ENCODE results near the gene PLEKHM3.
"Not testable (repeated sequence)": the region's sequence is repeated elsewhere in the genome, so short reads cannot be mapped to it uniquely, and the experiment has no call there.

PLEKHM3 gene

DNA sequence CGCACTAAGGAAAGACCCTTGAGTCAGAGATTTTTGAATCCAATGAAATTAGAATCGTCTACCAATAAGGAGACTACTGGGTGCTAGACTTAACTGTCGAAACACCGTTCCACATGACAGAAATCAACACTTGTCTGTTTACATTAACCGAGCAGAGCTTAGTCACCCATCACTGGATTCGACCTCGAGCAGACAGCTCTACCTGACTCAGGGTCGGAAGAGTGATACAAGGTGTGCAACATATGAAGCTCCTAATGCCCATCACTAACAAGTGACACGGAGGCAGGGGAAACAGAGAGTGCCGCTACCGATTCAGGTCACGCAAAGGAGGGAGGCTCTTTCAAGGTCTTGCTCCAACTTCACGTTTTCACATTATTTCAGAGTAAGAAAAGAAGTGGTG, 201.5 kb downstream of the PLEKHM3 start:
- DNase-seq (ENCODE audit: low spot score): no peak

DNA sequence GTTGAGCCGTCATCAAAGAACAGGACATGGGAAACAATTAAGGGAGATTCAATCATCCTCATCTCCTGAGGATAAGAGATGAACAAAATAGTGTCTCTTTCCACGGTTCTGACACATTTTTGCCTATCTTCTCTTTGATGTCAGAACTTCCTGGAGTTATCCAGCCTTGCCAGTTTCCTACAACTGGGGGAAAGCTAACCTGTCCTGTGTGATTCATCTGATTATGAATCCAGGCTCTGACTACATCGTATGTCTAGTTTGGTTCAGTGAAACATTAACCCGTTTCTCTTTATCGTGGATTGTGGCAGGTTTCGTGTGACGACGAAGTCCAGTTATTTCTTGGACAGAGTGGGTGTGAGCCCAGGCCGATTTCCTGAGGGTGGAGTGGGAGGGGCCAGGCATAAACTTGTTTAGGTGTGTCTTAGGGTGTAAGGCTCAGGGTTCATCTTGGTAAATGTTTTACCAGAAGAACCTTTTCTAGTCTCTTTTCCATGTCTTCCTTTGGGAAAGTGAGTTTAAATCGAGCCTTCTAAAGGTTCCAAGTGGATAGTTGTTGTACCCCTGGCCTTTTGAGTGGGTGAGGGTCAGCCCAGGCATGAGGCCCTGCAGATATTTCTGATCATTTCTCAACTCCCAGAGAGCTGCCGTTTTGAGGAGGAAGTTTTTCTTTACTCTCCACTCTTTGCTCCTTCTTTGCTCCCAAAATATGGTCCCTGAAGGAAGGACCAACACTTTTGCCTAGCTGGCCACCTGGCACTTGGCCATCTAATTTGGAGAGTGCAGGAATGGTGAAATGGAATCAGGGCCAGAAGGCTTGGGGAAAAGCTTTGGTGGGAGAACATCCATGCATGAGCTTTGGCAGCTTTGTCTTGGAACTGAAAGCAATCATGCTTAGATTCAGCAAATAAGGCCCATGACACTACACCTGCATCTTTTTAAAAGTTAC, 205.2 kb downstream of the PLEKHM3 start:
- no peak for DNase-seq (ENCODE audit: low spot score)

- DNase-seq (ENCODE audit: low spot score): peak; percentile 31
These were observed 206.1 kb downstream of the PLEKHM3 start for GRCh38 chr2:207819021-207819797.

DNA sequence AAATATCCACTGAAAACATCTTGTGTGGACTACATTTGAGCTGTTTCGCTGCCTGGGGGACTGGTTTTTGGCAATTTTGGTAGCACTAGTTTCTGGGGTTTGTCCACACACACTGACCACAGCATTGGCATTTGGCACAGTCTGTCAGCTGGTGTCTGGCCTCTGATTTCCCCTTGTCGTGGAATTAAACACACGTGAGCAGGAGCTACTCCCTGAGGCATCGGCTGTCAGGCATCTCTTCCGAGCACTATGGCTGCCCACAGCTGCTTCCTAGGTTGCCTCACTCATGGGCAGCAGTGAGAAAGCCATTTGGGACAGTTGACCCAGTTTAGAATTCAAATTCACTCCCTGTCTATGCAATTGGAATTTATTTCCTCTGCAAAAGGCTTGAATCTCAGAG, 208.8 kb downstream of the PLEKHM3 start:
- DNase-seq (ENCODE audit: low spot score): no peak

DNA sequence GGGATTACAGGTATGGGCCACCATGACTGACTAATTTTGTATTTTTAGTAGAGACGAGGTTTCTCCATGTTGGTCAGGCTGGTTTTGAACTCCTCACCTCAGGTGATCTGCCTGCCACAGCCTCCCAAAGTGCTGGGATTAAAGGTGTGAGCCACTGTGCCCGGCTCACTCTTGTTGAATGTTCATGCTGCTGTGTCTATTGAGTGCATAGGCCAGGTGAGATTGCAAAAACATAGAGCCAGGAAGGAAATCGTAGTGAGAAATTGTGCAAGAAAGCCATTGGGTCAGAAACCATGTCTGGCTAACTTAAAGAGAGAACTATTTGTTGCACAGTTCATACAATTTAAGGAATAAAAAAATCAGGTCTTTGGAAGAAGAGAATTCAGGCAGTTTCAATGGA, 210.1 kb downstream of the PLEKHM3 start:
- DNase-seq (ENCODE audit: low spot score): no peak

GRCh38 chr2:207813942-207814341, 211.4 kb downstream of the PLEKHM3 start:
- no peak for DNase-seq (ENCODE audit: low spot score)

GRCh38 chr2:207813221-207813916, 212.0 kb downstream of the PLEKHM3 start:
- peak; percentile 93 for DNase-seq (ENCODE audit: low spot score)

GRCh38 chr2:207812726-207813080, 212.6 kb downstream of the PLEKHM3 start:
- DNase-seq (ENCODE audit: low spot score): peak; percentile 35

DNA sequence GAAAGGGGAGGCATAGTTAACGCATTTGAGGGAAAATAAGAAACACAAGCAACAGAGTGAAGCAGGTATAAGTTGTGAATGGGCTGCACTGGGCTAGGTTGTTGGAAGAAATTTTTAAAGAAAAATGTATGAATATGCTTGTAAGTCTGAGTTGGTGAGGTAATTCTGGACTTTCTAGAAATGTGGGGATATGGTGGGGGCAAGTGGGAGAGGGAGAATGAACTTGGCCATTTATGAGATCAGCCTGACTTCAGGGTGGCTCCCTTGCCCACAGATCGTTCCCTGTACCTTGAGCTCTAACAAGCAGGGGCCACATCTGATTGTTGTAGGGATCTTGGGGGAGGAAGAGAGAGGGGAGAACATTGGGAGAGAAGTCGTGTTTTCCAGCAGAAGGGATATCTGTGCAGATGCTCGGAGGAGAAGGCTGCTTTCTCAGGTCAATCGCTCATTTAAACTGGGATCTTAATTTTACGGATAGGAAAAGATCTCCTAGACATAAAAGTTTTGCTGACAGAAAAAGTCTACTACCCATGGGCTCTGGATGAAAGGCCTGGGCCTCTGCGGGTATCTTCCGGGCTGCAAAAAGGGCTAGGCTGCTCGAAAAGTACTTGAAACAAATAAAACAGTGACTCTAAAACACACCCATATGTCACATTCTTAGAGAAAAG, 213.1 kb downstream of the PLEKHM3 start:
- no peak for DNase-seq (ENCODE audit: low spot score)

GRCh38 chr2:207811658-207812057, 213.7 kb downstream of the PLEKHM3 start:
- DNase-seq (ENCODE audit: low spot score): not testable (repeated sequence)

DNA sequence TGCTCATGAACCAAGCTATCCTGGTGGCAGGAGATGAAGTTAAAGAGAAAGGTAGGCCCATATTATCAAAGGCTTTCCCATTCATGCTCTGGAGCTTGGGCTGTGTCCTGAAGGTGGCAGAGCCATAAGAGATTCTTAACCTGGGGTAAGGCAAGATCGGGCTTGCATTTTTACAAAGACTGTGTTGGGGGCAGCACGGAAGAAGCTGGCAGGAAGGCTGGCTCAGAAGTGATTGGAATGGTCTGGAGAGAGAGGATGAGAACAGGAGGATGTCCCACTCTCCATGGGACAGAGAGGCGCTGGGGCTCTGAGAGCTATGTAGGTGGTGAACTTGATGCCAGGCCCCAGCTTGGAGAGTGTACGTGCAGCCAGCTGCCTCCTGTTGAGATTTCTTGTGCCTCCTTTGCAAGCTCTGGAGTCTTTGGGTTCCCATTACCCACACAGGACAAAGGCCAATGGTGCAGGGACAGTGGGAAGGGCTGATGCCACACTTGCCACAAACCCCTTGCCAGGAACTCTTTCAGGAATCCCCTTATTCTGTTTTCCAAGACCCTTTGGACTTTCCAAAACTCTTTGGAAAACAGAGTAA, 215.0 kb downstream of the PLEKHM3 start:
- DNase-seq (ENCODE audit: low spot score): no peak

DNA sequence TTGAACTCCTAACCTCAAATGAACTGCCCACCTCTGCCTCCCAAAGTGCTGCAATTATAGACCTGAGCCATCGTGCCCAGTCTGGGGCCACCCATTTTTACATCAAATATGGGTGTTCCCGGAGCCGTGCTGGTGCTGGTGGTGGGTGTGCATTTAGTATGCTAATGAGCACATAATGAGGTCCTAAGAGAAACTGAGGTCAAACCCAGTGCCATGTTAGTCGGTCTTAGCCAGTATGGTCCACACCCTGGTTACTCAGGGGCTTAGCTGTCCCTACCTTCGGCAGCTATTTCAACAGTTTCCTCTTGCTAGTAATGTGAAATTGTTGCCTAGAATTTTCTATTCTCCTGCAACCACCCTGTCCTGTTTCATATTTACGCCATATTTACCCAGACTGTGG, 217.2 kb downstream of the PLEKHM3 start:
- no peak for DNase-seq (ENCODE audit: low spot score)

- DNase-seq (ENCODE audit: low spot score): no peak
These were observed 217.8 kb downstream of the PLEKHM3 start for GRCh38 chr2:207807516-207807915.

DNA sequence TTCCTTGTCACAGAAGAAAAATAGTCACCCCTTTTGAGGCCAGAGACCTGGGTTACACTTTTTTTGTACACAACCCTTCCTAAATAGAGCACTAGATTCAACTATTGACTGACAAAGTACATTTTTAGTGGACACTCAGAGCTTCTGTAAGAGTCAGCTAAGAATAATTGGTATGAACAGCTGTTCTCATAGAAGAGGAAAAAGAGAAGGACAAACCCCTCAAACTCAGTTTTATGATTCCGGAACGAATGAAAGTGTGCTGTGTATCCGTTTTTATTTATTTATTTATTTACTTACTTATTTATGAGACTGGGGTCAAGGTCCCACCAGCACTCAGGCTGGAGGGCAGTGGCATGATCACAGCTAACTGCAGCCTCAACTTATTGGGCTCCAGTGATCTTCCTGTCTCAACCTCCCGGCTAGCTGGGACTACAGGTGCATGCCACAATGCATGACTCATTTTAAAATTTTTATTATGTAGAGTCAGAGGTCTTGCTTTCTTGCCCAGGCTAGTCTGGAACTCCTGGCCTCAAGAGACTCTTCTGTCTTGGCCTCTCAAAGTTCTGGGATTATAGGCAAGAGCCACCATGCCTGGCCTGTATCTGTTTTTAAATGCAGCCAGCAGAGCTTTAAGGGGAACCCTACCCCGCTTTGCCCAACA, 219.6 kb downstream of the PLEKHM3 start:
- DNase-seq (ENCODE audit: low spot score): no peak

DNA sequence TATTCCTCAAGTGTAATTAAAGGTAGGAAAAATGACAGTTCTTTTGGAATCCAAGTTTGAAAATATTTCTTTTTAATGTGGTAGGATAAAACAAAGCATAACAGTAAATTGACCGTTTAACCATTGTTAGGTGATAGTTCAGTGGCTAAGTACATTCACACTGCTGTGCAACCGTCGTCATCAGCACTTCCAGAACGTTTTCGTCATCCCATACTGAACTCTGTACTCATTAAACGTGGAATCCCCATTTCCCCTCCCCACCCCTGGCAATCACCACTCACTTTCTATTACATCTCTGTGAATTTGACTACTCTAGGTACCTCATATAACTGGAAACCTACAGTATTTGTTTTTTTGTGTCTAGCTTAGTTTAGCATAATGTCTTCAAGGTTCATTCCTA, 222.7 kb downstream of the PLEKHM3 start:
- DNase-seq (ENCODE audit: low spot score): no peak

DNA sequence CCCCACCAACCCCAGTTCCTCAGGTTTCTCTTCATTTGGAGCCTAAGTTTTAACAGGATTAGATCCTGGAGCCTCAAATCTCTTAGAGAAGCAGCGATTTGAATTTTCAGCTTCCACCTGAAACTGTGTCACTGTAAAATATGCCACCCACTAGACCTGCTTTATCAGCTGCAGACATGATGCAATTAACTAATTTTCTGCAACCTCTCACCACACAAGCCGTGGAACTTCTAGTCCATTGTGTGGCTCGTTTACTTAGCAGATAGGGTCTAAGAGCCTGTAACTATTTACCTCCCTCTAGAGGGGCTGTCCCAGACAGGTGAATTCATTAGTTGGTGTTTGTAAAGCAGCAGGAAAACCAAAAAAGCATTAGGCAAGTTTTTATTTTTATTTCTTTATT, 224.1 kb downstream of the PLEKHM3 start:
- no peak for DNase-seq (ENCODE audit: low spot score)

- DNase-seq (ENCODE audit: low spot score): no peak
These were observed 228.6 kb downstream of the PLEKHM3 start for GRCh38 chr2:207796585-207797350.

DNA sequence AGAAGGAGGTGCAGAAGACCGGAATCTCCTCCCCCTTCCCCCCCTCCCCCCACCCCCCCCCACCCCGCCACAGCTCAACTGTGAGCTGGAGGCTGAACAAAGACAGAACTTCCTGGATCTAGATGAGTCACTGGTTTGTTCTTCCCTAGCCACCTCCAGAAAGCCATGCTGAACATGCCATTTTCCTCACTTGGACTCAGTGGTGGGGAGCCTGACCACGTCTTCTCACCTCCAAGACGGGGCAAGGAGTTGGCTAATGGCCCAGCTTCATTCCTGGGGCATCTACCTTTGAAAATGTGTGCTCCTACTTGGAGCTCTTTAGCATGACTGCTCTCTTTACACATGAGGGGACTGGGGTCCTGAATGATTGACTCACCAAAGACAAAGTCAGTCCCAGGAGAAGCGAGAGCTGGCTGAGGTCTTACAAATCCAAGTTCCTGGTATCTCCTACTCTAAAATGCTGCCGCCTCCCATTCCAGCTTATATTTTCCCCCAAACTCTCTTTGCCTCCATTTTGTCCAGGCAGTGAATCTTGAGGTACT, 233.0 kb downstream of the PLEKHM3 start:
- no peak for DNase-seq (ENCODE audit: low spot score)

DNA sequence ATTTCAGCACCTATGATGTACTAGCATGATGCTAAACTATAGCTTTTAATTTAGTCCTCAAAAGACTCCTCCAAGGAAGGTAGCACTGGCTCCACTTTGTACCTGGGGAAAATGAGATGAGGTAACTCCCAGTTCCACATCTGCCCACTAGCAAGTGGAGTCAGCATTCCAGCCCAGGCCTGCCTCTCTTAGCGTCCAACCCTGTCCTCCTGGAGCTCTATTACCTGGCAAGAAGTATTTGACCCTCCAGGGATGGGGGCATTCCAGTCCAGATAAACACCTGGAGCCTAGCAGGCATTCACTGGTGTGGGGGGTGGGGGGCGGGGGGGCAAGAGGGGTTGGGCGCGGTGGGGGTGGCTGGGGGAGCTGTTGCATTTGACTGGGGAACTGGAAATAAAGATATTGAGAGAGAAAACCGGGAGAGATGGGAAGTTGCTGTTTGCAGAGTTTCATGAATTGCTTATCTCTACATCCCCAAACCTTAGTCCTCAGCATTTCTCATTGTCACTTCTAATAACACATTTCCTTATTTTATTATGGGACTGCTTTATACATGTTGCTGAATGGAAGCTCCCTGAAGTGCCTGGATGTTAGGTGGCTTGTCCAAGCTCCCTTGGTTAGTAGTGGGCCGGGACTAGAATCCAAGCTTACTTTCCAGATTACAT, 233.6 kb downstream of the PLEKHM3 start:
- no peak for DNase-seq (ENCODE audit: low spot score)

Measured in globus pallidus (tissue), 1 donor.